ELR (cell line): ENCODE results near the gene CUX1.
A peak's percentile ranks its signal among the peaks of the same experiment; 100 is the strongest.
"Not testable (repeated sequence)": the region's sequence is repeated elsewhere in the genome, so short reads cannot be mapped to it uniquely, and the experiment has no call there.

Experiments
- DNase-seq: peaks from one replicate; pipeline ENCODE4 v3.0.0-alpha.2; 2015; ENCODE audit warnings: low read depth

CUX1 gene

DNA sequence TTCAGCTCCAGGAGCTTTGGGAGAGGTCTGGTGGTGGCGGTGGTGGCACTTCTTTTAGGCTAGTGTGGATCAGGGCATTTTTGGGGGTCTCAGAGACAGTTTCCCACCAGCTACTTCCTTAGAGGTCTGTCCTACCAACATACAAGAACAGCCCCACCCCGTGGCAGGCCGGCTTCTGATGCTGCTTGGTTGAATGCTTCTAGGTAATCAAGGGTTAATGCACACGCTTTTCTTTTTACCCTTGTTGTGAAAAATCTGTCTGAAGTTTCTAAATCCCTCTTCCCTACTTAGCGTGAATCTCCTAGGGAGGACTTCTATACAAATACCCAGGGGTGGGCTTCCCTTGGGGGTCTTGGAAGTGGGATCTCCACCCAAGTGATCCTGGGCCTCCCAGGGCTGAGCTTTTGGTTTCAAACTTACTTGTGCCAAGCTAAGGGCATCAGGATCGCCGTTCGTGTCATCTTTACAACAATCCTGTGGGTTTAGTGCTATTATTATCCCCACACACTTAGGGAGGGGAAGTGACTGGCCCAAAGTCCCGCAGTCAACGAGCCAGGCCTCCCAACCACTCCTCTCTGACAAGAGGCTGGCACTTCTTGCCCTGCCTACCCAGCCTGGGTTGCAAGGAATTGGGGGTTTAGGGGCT lies 471.0 kb downstream of the CUX1 start:
- peak; percentile 22 for DNase-seq

DNA sequence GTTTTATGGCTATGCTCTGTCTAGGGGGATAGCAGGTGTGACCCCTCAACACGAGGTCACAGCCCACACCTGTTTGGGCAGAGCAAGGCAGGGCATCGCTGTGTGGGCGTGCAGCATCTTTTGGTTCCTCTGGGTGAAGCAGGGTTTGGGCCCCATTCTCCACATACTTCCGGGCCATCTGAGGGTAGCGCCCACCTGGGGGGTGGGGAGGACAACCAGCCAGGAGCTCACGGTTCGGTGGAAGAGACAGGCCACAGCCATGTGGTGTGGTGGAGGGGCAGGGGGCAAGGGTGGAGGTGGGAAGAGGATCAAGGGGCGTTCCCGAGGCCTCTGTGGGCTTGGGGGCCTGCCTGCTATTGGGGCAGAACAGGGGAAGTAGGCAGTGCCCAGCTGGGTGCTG lies 471.6 kb downstream of the CUX1 start:
- DNase-seq, result no peak

DNA sequence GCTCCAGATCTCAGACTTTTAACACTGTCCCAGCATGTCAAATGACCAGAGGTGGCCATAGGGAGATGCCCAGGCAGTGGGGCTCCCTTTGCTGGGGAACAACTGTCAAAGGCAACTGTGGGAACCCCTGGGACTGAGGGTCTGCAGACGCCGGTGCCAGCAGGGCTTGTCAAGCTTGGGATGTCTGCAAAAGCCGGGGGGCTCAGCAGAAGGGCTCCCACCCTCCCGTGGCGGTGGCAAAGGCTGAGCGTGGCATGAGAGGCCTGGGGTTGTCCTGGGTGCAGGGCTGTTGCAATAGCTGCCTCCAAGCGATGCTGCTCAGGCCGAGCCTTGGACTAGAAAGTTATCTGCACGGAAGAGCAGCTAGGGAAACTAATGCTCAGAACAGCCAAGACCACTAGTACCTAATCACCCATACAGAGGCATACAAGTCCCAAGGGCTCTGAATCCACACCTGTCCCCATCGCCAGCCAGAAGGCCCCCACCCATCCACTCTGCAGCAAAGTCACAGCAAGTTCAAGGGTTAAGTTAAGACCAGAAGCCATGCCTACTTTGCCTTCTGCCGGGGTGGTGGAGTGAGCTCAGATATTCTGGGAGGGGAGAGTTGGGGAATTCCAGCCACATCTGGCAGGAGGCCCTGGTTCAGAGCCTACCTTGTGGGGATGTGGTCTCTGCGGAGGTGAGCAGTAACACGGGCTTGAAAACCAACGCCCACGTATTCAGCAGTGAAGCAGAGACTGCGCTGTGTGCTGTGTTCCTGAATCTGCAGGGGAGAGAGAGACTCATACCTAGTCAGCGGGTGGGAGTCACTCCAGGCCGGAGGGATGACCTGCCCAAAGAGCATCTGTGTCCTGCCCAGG lies 473.9 kb downstream of the CUX1 start:
- no peak for DNase-seq

DNA sequence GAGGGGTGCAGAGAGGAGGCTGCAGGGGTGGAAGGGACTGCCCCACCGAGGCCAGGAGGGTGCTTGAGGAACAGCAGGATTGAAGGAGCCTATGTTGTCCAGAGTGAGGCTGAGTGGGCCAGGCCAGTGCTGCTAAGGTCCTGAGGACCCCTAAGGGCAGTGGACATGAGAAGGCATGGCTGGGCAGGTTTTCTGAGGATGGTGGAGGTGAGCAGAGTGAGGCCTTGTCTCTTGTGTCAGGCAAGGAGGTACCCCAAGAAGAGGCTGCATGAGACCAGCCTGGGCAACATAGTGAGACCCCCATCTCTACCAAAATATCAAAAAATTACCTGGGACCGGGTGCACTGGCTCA lies 474.5 kb downstream of the CUX1 start:
- DNase-seq, result no peak

DNA sequence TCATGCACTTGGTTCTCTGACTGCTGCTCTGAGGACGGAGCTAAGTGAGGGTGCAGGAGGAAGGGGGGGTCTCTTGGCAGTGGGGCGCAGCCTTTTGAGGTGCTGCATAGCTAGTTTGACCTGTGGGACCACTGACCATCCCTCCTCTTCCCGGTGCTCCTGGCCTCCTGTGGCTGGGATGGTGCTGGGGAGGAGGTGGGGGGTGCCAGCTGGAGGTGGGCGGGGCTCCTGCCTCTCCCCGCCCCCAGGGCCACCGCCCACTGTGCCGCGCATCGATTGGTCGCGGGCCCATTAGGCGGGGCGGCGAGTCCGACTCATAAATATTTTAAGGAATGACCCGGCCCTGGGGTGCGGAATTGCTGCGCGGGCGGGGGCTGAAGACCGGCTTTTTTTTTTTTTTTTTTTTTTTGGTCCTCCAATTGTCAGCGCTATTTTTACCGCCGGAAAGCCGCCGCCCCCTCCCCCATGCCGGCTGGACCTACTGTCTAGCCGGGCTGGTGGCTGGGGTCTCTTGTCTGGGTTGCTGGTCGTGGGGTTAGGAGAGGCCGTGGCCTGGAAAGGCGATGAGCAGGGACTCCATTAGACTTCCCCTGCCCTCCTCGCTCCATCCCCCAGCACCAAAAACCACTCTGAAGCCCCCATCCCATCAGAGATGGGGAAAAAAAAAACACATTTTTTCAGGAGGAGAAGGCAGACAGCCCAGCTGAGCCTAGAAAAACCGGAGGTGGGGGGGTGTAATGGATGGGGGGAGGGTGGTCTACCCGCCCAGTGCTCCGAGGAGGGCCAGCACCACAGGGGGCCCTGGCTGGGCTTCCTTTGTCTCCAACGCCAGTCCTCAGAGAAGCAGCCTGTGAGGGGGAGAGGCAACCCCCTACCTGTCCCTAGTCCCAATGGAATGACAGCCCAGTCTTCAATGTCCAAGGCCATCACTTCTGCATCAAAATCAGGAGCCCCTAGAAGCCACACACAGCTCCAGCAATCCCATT lies 475.7 kb downstream of the CUX1 start:
- DNase-seq, result no peak

DNA sequence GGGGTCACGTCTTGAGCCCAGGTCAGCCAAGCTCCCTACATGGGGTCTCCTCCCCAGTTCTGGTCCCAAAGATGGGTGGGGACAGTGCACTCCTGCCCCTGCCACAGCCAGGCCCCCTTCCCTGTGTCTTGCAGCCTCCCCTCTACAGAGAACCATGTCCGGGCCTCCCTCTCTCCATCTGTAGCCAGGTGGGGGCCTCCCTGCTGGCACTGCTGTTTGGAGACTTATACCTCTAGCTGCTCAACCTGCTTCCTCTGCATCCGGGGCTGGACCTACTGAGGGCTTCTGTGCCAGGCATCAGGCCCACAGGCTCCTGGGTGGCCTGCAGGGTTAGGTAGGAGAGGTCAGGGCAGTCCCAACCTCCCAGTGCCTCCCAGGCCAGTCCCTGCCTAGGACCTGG lies 477.2 kb downstream of the CUX1 start:
- DNase-seq, result no peak

DNA sequence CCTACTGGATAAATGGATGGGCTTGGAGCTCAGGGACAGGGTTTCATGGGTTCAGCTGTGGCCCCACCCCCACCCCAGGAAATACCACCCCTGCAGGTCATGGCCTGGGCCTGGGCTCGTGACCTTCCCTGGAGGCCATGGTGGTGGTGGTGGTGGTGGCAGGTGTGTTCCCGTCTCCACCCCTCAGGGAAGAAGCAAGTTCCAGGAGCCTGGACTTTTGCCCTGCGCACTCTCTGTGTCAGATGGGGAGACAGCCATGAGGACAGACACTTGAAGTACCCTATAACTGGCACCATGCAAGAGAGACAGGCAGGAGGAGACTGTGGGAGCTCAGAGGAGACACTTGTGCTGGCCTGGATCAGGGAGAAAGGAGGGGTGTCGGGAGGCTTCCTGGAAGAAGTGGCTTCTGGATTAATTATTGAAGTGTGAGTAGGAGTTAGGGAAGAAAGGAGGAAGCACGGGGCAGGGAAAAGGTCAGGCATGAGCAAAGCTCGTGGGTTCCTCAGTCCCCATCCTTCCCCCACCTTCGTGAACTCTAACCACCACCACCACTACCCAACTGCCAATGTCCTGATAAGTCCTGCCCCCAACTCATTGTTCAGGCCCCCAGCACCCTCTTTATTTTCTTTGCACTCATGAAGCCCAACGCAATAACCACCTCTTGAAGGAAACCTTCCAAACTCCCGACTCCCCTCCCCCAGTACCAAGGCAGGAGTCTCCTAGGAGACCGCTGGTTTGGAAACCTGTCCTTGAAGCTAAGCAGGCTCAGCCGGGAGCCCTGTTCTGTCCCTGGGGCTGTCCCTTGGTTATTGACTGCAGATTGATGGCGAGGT lies 478.1 kb downstream of the CUX1 start:
- DNase-seq, result no peak

DNA sequence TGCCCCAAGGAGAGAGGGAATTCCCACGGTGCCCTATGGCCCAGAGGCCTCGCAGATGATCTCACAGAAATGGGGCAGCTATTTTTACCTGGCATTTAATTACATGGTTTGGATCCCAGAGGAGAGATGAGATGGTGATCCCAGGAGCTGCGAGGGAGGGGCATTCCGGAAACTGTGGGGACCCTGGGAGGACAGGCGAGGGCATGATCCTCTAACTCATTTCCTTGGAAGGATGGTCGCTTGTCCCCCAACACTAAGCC lies 478.7 kb downstream of the CUX1 start:
- no peak for DNase-seq

DNA sequence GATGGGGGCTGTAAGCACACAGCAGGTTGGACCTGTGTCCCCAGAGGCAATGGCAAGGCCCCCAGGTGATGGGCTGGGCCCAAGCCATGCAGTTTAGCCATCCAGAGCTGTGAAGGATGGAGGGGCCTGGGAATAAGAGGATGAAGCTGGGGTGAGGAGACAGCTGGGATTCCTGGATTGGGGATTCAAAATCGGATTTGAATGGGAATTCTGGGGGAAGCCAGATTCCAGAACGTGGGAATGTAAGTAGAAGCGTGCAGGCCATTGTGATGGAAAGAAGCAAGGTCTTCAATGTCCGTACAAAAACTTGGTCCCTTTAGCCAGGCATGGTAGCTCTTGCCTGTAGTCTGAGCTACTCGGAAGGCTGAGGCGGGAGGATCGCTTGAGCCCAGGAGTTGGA lies 479.1 kb downstream of the CUX1 start:
- no peak for DNase-seq

DNA sequence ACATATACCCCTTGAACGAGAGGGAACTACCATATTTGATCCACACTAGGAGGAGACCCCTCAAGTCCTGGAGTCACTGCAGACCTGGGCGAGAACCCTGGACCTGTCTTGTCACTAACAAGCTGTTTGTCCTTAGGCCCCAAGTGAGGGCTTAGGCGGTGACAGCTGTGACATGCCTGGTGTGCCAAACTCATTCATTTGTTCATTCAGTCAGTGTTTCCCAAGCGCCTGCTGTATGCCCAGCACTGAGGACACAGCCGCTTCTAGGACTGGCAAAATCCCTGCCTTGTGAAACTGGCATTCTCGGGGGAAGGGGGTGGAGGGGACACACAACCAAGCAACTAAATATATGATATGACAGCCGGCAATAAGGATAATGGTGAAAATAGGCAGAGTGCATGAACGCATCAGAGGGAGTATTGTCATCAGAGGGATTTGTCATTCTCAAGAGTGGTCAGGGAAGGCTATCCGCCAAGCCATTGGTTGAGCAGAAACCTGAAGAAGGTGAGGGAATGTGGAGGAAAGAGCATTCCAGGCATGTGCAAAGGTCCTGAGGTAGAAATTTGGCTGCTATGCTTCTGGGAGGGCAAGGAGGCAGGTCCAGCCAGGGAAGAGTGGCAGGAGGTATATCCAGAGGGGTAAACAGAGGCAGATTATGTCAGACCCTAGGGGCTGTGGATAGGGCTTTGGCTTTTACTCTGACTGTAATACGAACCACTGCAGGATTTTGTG lies 480.2 kb downstream of the CUX1 start:
- no peak for DNase-seq

DNA sequence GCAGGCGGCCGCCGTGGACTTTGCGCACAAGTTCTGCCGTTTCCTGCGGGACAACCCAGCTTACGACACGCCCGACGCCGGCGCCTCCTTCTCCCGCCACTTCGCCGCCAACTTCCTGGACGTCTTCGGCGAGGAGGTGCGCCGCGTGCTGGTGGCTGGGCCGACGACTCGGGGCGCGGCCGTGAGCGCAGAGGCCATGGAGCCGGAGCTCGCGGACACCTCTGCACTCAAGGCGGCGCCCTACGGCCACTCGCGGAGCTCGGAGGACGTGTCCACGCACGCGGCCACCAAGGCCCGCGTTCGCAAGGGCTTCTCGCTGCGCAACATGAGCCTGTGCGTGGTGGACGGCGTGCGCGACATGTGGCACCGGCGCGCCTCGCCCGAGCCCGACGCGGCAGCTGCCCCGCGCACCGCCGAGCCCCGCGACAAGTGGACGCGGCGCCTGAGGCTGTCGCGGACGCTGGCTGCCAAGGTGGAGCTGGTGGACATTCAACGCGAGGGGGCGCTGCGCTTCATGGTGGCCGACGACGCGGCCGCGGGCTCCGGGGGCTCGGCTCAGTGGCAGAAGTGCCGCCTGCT lies 483.3 kb downstream of the CUX1 start:
- no peak for DNase-seq

DNA sequence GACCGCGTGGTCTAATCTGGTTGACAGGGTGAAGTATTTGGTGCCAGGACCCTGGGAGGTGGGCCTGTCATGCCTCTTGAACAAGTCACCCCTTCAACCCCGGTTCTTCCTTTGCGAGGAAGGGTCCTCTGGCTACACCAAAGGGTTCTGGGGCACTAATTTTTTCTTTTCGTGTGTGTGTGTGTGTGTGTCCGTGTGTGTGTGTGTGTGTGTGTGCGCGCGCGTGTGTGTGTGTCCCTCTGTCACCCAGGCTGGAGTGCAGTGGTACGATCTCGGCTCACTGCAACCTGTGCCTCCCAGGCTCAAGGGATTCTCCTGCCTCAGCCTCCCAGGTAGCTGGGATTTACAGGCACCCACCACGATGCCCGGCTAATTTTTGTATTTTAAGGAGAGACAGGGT lies 483.9 kb downstream of the CUX1 start:
- DNase-seq, result not testable (repeated sequence)

DNA sequence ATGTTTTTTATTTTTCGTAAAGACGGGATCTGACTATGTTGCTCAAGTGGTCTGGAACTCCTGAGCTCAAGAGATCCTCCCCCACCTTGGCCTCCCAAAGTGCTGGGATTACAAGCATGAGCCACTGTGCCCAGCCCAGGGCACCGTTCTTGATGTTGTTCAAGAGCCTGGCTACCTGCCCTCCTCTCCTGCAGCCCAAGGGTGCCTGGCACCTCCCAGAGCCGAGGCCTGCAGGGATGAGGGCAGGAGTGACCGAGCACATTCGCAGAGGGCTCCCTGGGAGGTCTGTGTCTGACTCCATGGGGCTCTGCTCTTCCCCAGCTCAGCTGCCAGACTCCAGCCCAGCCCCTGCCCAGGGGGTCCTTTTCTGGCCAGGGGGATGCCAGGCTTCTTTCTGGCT lies 484.6 kb downstream of the CUX1 start:
- DNase-seq, result no peak

DNA sequence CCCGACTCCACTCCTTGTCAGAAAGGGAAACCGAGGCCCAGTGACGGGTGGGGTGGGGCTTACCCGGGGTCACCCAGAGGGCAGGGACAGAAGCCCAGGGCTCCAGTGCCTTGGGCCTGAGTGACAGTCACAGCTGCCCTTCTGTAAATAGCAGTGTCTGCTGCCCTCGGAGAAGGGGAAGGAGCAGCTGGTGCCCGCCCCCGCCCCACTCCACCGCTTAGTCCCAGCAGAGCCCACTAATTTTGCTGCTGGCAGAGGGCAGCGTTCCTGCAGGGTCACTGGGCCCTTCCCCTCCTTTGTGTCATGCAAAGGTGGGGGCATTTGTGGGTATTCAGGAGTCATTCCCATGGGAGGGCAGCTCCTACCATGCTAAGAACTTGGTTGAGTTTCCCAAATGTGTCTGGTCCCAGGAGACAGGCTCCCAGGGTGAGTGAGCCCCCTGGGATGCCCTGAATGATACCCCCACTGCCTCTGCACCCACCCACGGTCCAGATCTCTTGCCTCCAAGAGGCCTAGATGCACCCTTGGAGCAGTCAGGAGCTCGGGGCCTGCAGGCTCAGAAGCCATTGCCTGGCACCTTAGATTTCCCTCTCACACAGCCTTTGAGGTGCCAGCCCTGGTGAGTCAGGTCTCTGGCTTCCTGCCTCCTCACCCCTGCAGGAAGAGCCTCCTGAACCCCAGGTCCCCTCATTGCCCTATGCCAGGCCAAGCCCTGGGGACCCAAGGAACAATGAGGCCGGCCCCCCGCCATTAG lies 486.4 kb downstream of the CUX1 start:
- no peak for DNase-seq

DNA sequence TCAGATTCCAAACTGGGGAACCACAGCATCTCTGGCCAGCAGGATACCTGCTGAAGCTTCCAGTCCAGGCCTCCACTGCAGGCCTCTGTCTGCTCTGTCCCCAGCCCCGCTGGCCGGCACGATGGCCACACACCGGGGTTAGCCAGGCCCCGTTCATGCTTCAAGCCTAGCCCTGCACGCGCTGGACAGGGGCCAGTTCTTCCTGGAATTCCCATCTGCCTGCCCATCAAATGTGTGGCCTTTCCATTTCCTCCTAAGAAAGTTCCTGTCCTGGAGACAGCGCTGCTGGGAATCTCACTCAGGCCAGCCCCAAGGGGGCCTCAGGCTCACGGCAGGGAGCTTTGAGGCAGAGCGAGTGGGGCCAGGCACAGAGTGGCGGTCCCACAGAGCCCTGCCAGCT lies 487.2 kb downstream of the CUX1 start:
- no peak for DNase-seq

DNA sequence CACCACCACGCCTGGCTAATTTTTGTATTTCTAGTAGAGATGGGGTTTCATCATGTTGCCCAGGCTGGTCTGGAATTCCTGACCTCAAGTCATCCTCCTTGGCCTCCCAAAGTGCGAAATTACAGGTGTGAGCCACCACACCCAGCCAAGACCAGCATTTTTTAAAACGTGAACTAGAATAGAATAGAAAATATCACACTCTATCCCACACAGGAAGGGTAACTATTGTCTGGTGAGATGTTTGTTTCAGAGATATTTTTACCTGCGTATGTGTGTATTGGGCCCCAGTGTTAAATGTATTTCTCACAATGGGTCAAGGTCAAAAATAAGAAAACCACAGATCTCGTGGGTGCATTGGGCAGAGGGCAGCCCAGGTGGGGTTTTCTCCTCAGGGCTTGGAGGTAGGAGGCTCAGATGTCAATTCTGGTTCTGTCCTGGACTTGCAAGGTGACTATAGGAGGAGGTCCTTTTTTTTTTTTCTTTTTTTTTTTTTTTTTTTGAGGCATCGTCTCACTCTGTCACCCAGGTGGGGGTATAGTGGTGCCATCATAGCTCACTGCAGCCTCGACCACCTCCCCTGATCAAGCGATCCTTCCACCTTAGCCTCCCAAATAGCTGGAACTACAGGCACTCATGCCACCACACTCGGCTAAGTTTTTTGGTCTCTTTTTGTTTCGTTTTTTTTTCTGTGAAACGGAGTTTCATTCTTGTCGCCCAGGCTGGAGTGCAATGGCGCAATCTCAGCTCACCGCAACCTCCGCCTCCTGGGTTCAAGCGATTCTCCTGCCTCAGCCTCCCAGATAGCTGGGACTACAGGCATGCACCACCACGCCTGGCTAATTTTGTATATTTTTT lies 488.2 kb downstream of the CUX1 start:
- no peak for DNase-seq

DNA sequence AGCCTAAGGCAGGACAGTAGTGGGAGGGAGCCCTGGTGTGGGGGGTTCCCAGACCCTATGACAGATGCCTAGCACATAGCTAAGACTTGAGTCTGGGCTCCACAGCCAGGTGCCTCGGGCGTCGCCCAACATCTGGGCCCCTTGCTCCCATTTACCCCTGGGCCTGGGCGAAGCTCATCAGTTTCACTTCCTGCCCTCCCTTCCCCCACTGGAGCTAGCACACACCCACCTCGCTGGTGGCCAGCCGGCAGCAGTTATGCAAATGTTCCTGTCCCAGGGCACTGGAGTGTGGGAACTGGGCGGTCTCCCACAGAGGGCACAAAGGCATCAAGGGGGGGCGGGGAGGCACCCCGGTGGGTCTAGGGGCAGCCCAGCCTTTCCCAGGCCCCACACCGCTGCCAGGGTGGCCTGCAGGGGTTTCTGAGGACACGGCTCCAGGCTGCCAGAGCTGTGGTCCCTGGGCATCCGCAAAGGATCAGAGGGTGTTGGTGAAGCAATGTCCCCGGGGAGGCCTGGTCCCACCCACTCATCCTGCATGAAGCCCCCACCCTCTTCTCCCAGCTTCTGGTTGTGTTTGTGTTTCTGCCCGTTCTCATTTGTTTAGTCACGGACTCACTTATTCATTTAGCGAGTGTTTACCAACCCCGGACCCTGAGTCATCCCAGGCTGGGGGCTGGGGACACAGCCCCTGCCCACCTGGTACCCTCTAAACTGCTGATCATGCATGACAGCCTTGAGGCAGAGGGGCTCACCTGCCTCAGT lies 489.7 kb downstream of the CUX1 start:
- DNase-seq, result peak; percentile 58

DNA sequence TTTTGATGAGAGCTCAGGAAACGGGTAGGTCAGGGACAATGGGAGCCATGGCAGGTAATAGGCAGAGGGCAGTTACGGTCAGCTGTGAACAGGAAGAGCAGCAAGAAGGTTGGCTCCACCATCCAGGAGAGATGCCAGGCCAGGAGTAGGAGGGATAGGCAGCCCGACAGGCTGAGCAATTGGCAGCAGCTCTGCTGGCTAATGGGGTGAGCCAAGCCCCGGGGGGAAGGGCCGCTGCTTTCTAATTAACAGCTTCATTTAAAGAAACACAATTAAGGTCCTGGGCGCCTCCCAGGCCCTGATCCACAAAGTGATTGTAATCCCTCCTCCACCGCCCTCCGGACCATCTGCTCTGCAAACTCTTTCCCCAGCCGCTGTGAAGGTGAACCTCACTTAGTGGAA lies 493.0 kb downstream of the CUX1 start:
- DNase-seq, result no peak

DNA sequence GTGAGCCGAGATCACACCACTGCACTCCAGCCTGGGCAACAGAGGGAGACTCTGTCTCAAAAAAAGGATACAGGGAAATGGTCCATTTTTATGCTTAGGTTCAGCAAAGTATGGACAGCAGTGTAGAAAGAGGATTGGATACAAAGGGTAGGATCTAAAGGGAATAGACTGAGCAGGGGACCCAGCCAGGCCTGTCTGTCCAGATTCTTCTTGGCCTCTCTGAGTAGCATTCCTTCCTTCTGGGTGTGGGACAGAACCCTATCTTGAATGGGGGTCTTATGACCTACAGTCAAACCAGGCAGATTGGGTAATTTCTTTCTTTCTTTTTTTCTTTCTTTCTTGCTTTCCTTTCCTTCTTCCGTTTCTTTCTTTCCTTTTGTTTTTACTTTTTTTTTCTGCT lies 494.9 kb downstream of the CUX1 start:
- no peak for DNase-seq
